GM23248 (cell line): ENCODE data around the gene TGM6.

ENCODE experiments used
- EZH2 ChIP-seq: fragments of 200-600 bp; sonication (generic); IDR thresholded peaks from 2 replicates; pipeline ENCODE4 v1.6.1; 2018; ENCODE audit warnings: antibody characterized with exemption, mild to moderate bottlenecking; ENCODE audit not compliant: insufficient read depth, poor library complexity, severe bottlenecking
- EZH2phosphoT487 ChIP-seq: fragments of 200-600 bp; sonication (generic); IDR thresholded peaks from 2 replicates; pipeline ENCODE4 v1.6.1; 2018; ENCODE audit warnings: antibody characterized with exemption, moderate library complexity, mild to moderate bottlenecking, low read depth; ENCODE audit not compliant: insufficient read depth

GRCh38 chr20:2353231-2353630, 27.5 kb upstream of the TGM6 start:
- TF ChIP-seq EZH2 (no peak), EZH2phosphoT487 (no peak)
